K562 (cell line): ENCODE measurements around the gene HP1BP3. TPM values are rescaled to one million over a fixed set of nuclear protein-coding genes. Genes with fewer than 3 reads are reported as not detected.
A peak's percentile ranks its signal among the peaks of the same experiment; 100 is the strongest.

Experiments used
- CCAR2 ChIP-seq: fragments of 200-400 bp; formaldehyde crosslinking; IDR thresholded peaks from 2 replicates; pipeline ENCODE4 v1.6.1; 2017; ENCODE audit warnings: mild to moderate bottlenecking, low read depth, low read length
- CTBP1 ChIP-seq: fragments of 450-650 bp; IDR thresholded peaks from 2 replicates; pipeline ENCODE4 v1.6.1; 2016; ENCODE audit warnings: borderline replicate concordance
- POLR2H ChIP-seq: IDR thresholded peaks from 2 replicates; pipeline ENCODE4 v1.6.1; 2016; ENCODE audit warnings: missing genetic modification characterization, low read depth, mild to moderate bottlenecking, control low read depth, missing compliant biosample characterization, moderate library complexity
- RBM15 ChIP-seq: fragments of 200-400 bp; formaldehyde crosslinking; IDR thresholded peaks from 2 replicates; pipeline ENCODE4 v1.6.1; 2018; ENCODE audit warnings: mild to moderate bottlenecking, low read length, moderate library complexity; ENCODE audit not compliant: insufficient read depth
- RCOR1 ChIP-seq, 2 experiments: IDR thresholded peaks; 2 replicates each; pipeline ENCODE4 v1.6.1; 2012; ENCODE audit warnings: low read depth in 2 of 2, low read length in 2 of 2, borderline replicate concordance in 1 of 2, improper control_type of control experiment in 1 of 2
- TAF7 ChIP-seq: fragments of 450-650 bp; IDR thresholded peaks from 2 replicates; pipeline ENCODE4 v1.6.1; 2016; ENCODE audit warnings: missing genetic modification characterization, missing compliant biosample characterization
- TAF9B ChIP-seq: fragments of 450-650 bp; IDR thresholded peaks from 2 replicates; pipeline ENCODE4 v1.6.1; 2018; ENCODE audit warnings: mild to moderate bottlenecking; ENCODE audit not compliant: partially characterized antibody
- ZC3H4 ChIP-seq: sonication (generic); formaldehyde crosslinking; IDR thresholded peaks from 2 replicates; pipeline ENCODE4 v1.9.0; 2021; ENCODE audit warnings: missing genetic modification reagents, borderline replicate concordance
- polyA plus RNA-seq, 8 experiments: library from polyadenylated mRNA; depleted of rRNA in 4 of 8; stranded (reverse) in 5 of 8; unstranded in 3 of 8; fragments of >200 nt; fragmentation: Nextera tagmentation in 2 of 8; fragmentation: Illumina TruSeq in 1 of 8; extraction: Ambion mirVana in 2 of 8; extraction: Trizol in 1 of 8; gene quantifications; 2 replicates each; pipeline versions ENCODE4 v1.2.1 to v1.2.3, GENCODE V29; 2011 to 2014; ENCODE audit warnings: inconsistent platforms in 1 of 8, missing spikeins in 1 of 8
- total RNA-seq, 7 experiments: library from RNA; depleted of rRNA in 6 of 7; stranded (reverse); fragments of >200 nt in 6 of 7; fragmentation: Illumina TruSeq in 2 of 7; extraction: Trizol in 2 of 7; gene quantifications; 2 replicates each; pipeline versions ENCODE4 v1.2.1 to v1.2.3, GENCODE V29; 2011 to 2021; ENCODE audit warnings: low replicate concordance in 1 of 7
- TF ChIP-seq, protein P1 (sequence below): fragments of 450-650 bp; IDR thresholded peaks from 2 replicates; pipeline ENCODE4 v1.6.1; 2016

The HP1BP3 gene
- total and polyA plus RNA-seq, 9 of the 15 experiments (the other 6 are each of a cell fraction or from before 2014, with no cell fraction given), result 57.3 to 513 (median 240) TPM

GRCh38 chr1:20711285-20712214 is 75.6 kb downstream of the HP1BP3 start (continued):
- TF ChIP-seq, protein P1, sequence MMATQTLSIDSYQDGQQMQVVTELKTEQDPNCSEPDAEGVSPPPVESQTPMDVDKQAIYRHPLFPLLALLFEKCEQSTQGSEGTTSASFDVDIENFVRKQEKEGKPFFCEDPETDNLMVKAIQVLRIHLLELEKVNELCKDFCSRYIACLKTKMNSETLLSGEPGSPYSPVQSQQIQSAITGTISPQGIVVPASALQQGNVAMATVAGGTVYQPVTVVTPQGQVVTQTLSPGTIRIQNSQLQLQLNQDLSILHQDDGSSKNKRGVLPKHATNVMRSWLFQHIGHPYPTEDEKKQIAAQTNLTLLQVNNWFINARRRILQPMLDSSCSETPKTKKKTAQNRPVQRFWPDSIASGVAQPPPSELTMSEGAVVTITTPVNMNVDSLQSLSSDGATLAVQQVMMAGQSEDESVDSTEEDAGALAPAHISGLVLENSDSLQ, result peak; percentile 80
- TF ChIP-seq ZC3H4 (CRISPR knock-in tag) (no peak), POLR2H (tag) (no peak), RCOR1 (IDR thresholded peaks at IDR 0.05; ENCODE audit: borderline replicate concordance in 1 of 2, low read depth in 2 of 2, low read length in 2 of 2) (peak in 1 of 2 experiments; percentile 71; a peak in 2 of 4 replicates), CCAR2 (no peak), CTBP1 (peak; percentile 91), TAF7 (tag) (no peak), RBM15 (no peak), TAF9B (no peak)
- TF ChIP-seq, all 486 proteins: peak for 17
